GM19035 (cell line): ENCODE data around the gene FIGNL1.
A peak's percentile ranks its signal among the peaks of the same experiment; 100 is the strongest.

Experiments
- ATAC-seq: cut with Tn5 transposase; IDR thresholded peaks from one replicate; pipeline ENCODE4 v1.9.1; 2021; ENCODE audit not compliant: unreplicated experiment

The FIGNL1 gene

DNA sequence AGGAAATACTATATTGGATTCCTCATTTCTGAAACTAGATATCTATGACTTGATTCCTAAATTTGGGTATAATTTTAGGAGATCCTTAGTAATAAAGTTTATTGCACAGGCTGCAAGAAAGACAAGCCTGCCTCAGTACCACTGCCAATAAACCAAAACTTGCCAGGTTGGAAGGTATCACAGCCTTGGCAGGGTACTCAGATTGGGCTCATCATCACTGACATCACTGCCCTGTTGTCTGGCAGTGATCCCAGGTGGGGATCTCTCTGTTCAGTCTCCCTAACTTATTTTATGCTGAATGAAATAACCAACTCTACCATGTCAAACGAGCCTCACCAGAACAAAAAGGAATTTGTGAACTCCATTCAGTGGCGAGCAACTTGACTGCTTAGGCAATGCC lies 18.8 kb downstream of the FIGNL1 start:
- ATAC-seq, result no peak

- no peak for ATAC-seq
Observed at GRCh38 chr7:50428911-50429310, 21.2 kb downstream of the FIGNL1 start.

DNA sequence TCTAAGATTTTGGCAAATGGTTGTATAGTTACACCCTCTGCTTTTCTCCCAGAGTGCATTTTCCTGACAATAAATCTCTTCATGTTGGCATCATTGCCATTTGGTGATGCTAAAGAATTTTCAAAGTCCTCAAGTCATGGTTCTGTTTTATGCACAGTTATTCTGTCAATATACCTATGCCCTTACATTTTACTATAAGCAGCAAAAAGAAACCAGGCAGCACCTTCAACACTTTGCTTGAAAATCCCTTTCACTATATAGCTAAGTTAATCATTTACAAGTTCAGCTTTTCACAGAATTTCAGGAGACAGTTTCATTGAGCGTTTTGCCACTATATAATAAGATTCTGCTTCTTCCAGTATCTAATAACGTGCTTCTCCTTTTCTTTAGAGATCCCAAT lies 22.6 kb downstream of the FIGNL1 start:
- ATAC-seq, result no peak

DNA sequence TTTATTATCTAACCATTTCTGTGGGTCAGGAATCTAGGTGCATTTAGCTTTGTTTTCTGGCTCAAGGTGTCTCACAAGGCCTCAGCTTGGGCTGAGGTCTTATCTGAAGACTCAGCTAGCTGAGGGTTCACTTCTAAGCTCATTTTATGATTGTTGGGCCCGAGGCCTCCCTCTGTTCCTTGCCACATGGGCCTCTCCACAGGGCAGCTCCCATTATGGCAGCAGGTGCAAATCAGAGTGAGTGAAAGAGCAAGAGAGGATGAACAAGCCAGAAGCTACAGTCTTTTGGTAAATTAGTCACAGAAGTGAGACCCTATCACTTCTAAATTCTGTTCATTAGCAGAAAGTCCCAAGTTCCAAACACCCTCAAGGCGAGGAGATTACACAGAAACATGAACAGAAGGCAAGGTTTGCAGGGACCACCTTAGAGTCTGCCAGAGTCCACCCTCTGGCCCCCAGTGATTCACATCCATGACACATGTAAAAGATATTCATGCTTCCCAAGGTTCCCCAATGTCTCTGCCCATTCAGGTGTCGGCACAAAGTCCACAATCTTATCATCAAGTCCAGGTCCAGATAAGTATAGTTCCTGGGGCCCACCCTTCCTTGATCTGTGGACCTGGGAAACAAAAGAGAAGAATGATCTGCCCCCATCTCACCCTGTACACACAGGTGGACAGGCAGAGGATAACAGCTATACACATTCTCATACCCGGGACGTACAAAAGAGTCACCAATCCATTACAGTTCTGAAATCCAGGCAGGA lies 23.7 kb downstream of the FIGNL1 start:
- ATAC-seq, result no peak

GRCh38 chr7:50425318-50425717 lies 24.8 kb downstream of the FIGNL1 start:
- ATAC-seq, result no peak

DNA sequence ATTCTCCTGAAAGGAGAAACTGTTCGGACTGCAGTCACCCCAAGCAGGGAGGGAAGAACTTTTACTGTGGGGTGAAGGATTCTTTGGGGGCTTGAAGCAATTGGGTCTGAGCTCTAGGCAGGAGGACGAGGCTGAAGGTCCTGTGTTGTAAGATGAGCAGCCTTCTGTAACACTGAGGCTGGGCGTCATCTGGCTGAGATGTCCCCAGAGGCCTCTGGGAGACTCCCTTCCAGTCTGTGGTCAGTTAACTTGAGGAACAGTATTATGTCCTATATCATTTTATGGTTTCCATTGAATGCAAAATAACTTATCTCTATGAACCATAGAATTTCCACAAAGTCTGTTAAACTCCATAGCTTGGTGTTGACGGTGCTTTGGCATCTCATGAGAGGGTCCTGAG lies 26.3 kb downstream of the FIGNL1 start:
- no peak for ATAC-seq

DNA sequence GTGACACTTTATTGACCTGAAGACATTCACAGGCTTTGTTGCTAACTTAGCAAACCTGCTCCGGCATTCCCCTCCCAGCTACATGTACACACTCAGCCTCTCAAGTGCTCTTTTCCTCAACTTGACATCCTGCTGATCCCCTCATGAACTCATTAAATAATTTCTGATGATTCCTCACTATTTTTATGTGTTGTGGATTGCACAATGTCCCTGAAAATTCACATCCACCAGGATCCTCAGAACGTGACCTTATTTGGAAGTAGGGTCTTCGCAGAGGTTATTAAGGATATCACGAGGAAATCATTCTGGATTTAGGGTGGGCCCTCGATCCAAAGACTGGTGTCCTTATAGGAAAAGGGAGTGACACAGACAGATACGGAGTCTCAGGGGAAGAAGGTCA lies 27.3 kb downstream of the FIGNL1 start:
- ATAC-seq, result no peak

DNA sequence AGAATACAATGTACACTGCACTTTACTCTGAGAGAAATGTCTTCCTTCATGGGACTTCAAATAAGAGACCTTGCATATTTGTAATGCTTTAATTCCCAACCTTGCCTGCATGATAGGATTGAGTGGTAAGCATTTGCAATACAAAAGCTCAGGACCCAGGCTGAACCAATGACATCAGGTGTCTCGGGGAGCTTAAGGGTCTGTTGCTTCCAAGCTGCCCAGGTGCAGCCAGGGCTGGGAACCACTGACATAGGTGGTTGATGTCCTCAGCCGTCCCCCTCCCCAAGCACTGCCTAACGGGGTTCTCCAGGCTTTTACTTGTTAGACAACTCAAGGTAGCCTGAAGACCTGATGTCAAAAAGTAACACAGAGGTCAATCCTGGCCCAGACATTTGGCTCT lies 29.1 kb downstream of the FIGNL1 start:
- no peak for ATAC-seq

GRCh38 chr7:50418526-50419290 lies 31.4 kb downstream of the FIGNL1 start:
- ATAC-seq, result no peak

- peak; percentile 94 for ATAC-seq
Observed at GRCh38 chr7:50418086-50418515, 32.0 kb downstream of the FIGNL1 start.

DNA sequence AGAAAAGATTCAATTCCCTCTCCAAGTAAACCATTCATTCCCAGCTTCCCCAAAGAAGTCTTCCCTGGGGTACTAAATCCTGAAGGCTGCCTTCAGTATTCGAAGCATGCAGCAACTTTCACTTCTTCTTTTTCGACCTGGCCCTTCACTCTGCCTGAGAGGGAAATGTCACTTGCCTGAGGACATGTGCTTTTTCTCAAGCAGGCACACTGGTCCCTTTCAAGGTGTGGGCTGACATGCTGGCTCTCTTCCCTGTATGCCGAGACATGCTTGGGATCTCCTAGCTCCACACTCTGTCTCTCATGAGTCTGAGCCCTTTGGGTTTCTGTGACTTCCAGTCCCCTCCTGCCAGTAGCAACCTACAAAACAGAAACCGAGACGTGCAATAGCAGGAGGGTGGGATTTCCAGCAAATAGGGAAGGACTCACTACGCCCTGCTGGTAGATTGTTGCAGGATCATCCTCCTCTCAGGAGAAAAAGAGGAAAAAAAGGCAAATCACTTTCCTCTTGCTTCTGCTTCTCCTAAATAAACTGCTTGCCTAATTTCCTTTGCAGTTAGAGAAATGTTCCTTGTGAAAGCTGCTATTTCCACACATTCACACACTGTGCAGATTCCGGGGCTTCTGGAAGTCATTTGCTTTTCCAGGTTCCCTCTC lies 33.5 kb downstream of the FIGNL1 start:
- peak; percentile 71 for ATAC-seq

DNA sequence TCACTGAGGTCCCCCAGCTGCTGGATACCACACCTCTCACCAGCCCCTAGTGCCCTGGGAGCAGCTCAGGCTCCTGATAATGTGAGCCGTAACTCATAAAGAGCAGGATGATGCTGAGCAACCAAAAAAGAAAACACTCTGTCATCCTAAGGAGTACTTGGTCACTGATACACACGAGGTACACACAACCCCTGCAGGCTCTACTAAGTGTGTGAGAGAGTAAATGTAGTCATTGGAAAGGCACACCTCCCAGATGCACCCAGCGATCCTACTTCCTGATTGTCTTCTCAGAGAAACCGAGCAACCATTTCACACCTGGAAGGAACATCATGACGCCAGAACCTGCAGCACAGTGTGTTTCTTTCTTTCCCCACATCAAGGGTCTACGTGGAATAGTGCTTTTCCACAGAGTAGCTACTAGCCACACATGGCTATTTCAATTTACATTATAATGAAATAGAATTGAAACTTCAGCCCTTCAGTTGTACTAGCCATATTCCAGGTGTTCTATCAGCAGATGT lies 34.2 kb downstream of the FIGNL1 start:
- no peak for ATAC-seq

DNA sequence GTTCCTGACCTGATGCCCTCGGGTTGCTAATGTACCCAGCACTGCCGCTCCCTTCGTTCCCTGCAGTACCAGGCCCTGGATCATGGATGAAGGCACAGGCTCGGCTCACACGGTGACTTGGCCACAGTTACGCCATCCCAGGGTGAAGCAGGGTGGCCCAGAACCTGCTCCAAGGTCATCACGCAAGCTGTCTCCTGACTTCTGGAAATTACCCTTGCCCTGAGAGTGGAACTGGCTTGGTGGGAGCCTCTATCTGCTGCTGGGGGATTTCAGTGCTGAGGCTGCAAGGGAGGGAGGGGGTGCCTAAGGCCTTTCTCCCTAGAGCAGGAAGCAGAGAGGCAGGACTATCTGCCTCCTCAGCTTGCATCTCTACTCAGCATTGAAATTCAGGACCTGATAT lies 36.6 kb downstream of the FIGNL1 start:
- no peak for ATAC-seq

- ATAC-seq, result no peak
Observed at GRCh38 chr7:50412973-50413372, 37.2 kb downstream of the FIGNL1 start.

- peak; percentile 38 for ATAC-seq
Observed at GRCh38 chr7:50411332-50411731, 38.8 kb downstream of the FIGNL1 start.

DNA sequence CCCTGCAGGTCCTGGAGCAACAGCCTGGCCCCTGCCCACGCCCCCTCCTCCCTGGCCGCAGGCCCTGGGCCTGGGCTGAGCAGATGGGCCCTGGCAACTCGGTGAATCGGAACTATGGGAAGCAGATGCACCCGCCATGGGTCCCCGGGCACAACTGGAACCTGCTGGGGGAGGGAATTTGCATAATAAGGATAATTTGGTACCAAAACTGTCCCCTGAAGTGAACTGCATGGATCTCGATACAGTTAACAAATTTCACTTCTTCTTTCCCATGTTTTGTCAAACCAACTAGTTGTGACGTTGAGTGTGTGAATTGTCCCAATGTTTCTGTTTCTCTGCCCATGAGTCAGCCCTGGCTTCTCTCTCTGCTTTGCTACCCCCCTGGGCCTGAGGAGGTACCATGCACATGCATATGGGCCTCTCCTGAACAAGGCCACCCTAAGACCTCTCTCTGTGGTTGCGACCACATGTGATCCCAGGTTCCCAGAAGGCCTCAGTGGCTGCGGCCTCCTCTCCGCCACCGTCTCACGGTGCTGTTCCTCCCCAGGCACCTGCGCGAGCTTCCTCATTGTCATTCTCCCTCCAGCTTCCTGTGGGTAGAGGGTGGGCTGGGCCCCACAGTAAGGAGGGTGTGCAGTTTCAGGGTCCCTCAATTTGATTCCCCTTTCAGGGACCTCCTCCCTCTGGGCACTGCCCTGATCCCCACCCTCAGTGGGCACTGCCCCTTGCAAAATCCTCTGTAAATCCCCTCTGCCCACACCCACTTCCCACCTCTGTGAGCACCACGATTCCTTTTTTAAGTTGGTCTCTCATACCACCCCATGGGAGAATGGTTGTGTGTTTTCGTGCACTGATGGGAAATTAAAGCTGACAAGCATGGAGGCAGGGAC lies 40.0 kb downstream of the FIGNL1 start:
- ATAC-seq, result peak; percentile 54

GRCh38 chr7:50406935-50407334 lies 43.2 kb downstream of the FIGNL1 start:
- no peak for ATAC-seq

DNA sequence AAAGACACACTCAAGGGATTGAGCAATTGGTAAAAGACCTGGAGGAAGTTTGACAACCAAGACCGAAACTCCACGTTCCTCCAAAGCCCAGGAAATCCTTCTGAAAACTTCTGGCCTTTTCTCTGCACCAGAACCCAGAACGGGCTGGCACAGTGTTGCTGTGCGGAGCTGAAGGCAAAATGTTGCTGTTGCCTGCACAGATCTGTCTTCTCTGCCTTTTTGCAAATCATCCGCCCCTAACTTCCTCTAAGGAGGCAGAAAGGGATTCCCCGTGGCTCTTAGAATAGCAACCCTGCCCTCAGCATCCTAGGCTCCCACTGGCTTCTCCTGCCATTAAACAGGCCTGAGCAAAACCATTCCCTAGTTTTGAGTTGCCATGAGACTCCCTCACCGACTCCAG lies 44.9 kb downstream of the FIGNL1 start:
- ATAC-seq, result no peak

- ATAC-seq, result no peak
Observed at GRCh38 chr7:50404392-50404791, 45.8 kb downstream of the FIGNL1 start.

GRCh38 chr7:50400114-50400513 lies 50.0 kb downstream of the FIGNL1 start:
- no peak for ATAC-seq

GRCh38 chr7:50399635-50400034 lies 50.5 kb downstream of the FIGNL1 start:
- no peak for ATAC-seq
